Karpas-422 (cell line): ENCODE measurements around the gene BRSK1. TPM values are rescaled to one million over a fixed set of nuclear protein-coding genes. Genes with fewer than 3 reads are reported as not detected.

Experiments
- DNase-seq: peaks from one replicate; pipeline ENCODE4 v3.0.0-alpha.2; 2015
- H2AFZ ChIP-seq: fragments of 200-600 bp; sonication (generic); 2 replicates; pipeline ENCODE4 v1.6.1; 2014; ENCODE audit warnings: antibody characterized with exemption, low read length, mixed read lengths
- H3K27ac ChIP-seq: fragments of 200-600 bp; sonication (generic); 2 replicates; pipeline ENCODE4 v1.5.1; 2014; ENCODE audit warnings: mild to moderate bottlenecking, low read length, moderate library complexity
- H3K27me3 ChIP-seq: fragments of 200-600 bp; sonication (generic); 2 replicates; pipeline ENCODE4 v1.6.1; 2014; ENCODE audit warnings: low read length, mixed read lengths
- H3K36me3 ChIP-seq: fragments of 200-600 bp; sonication (generic); 2 replicates; pipeline ENCODE4 v1.6.1; 2014; ENCODE audit warnings: low read length, mixed read lengths; ENCODE audit not compliant: insufficient read depth
- H3K4me1 ChIP-seq: fragments of 200-600 bp; sonication (generic); 2 replicates; pipeline ENCODE4 v1.6.1; 2014; ENCODE audit warnings: mild to moderate bottlenecking, low read length, mixed read lengths
- H3K4me2 ChIP-seq: fragments of 200-600 bp; sonication (generic); 2 replicates; pipeline ENCODE4 v1.6.1; 2014; ENCODE audit warnings: low read length, low read depth, mild to moderate bottlenecking; ENCODE audit not compliant: poor library complexity, severe bottlenecking
- H3K4me3 ChIP-seq: fragments of 200-600 bp; sonication (generic); 2 replicates; pipeline ENCODE4 v1.5.1; 2014; ENCODE audit warnings: mild to moderate bottlenecking, antibody characterized with exemption, low read length, mixed read lengths
- H3K79me2 ChIP-seq: fragments of 200-600 bp; sonication (generic); 2 replicates; pipeline ENCODE4 v1.6.1; 2014; ENCODE audit warnings: mild to moderate bottlenecking, low read length, mixed read lengths
- H3K9ac ChIP-seq: fragments of 200-600 bp; sonication (generic); 2 replicates; pipeline ENCODE4 v1.6.0; 2014; ENCODE audit warnings: low read length
- H3K9me2 ChIP-seq: fragments of 200-600 bp; sonication (generic), shearing (Covaris generic); replicated peaks from 2 replicates; pipeline ENCODE4 v1.6.0; 2014; ENCODE audit warnings: mild to moderate bottlenecking, low read length, moderate library complexity; ENCODE audit not compliant: insufficient read depth
- H3K9me3 ChIP-seq: fragments of 300-700, 200-600 bp; sonication (generic); 2 replicates; pipeline ENCODE4 v1.6.1; 2014; ENCODE audit warnings: low read length, mixed read lengths
- H4K20me1 ChIP-seq: fragments of 200-600 bp; sonication (generic); 2 replicates; pipeline ENCODE4 v1.6.1; 2014; ENCODE audit warnings: mild to moderate bottlenecking, antibody characterized with exemption, low read length, low read depth; ENCODE audit not compliant: insufficient read depth
- total RNA-seq: library from RNA; depleted of rRNA; stranded (reverse); fragments of >200 nt; shearing (Covaris generic); gene quantifications from 2 replicates; pipeline ENCODE4 v1.2.3, GENCODE V29; 2014; ENCODE audit warnings: low replicate concordance

BRSK1 gene
- total RNA-seq, 1 experiment from 2014 or later = 15.5 TPM

GRCh38 chr19:55341595-55342531 is 58.1 kb downstream of the BRSK1 start:
- H4K20me1 ChIP-seq = 0 out of 2 replicates have a peak, but pooled peaks cover 13% of the 10 kb centered on the region
- H3K79me2 ChIP-seq = peaks cover 17% of the 10 kb centered on the region
- DNase-seq = no peak
- H3K27ac ChIP-seq = no peak overlapping the region
- no peaks in the 10 kb centered on the region for H3K27me3 ChIP-seq
- no peaks in the 10 kb centered on the region for H3K9me2 ChIP-seq
- peak overlapping the region; percentile 100 for H3K9ac ChIP-seq
- peaks cover 24% of the 10 kb centered on the region for H3K4me1 ChIP-seq
- H3K36me3 ChIP-seq = no peaks in the 10 kb centered on the region
- H2AFZ ChIP-seq = no peak overlapping the region
- H3K4me2 ChIP-seq = peak overlapping the region; percentile 100
- H3K9me3 ChIP-seq = no peaks in the 10 kb centered on the region
- H3K4me3 ChIP-seq = peak overlapping the region; percentile 100

DNA sequence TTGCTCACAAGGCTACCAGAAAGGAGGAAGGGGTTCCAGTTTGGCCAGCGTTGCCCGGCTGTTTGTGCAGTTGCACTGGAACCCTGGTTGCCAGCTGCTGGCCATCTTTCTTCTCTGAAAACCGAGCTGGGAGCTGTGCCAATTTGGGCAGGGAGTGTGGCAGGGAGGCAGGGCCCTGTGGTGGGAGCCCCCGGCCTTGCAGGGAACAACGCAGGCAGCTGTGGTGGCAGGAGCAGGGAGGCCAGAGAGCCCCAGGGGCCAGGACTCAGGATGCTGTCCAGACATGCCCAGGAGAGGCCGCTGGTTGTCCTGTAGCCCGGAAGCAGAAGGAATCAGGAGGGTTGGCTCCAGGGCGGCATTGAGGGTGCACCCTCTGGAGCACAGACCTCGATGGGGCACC is 60.6 kb downstream of the BRSK1 start:
- Histone ChIP-seq H3K9me2 (no peaks in the 10 kb centered on the region), H3K27me3 (no peaks in the 10 kb centered on the region), H3K36me3 (no peaks in the 10 kb centered on the region), H3K9me3 (no peaks in the 10 kb centered on the region), H3K9ac (no peak overlapping the region), H4K20me1 (0 out of 2 replicates have a peak, but pooled peaks cover 13% of the 10 kb centered on the region), H3K4me3 (no peak overlapping the region), H3K27ac (no peak overlapping the region), H2AFZ (no peak overlapping the region), H3K79me2 (peaks cover 17% of the 10 kb centered on the region), H3K4me1 (peaks cover 15% of the 10 kb centered on the region), H3K4me2 (no peak overlapping the region)
- no peak for DNase-seq

- H3K9ac ChIP-seq = no peak overlapping the region
- DNase-seq = no peak
- no peaks in the 10 kb centered on the region for H3K27me3 ChIP-seq
- H4K20me1 ChIP-seq = 0 out of 2 replicates have a peak, but pooled peaks cover 13% of the 10 kb centered on the region
- peaks cover 15% of the 10 kb centered on the region for H3K4me1 ChIP-seq
- no peaks in the 10 kb centered on the region for H3K9me2 ChIP-seq
- H2AFZ ChIP-seq = no peak overlapping the region
- H3K27ac ChIP-seq = no peak overlapping the region
- peaks cover 14% of the 10 kb centered on the region for H3K79me2 ChIP-seq
- H3K9me3 ChIP-seq = no peaks in the 10 kb centered on the region
- no peaks in the 10 kb centered on the region for H3K36me3 ChIP-seq
- no peak overlapping the region for H3K4me3 ChIP-seq
- H3K4me2 ChIP-seq = no peak overlapping the region
These were observed 61.5 kb downstream of the BRSK1 start for GRCh38 chr19:55345101-55345817.

DNA sequence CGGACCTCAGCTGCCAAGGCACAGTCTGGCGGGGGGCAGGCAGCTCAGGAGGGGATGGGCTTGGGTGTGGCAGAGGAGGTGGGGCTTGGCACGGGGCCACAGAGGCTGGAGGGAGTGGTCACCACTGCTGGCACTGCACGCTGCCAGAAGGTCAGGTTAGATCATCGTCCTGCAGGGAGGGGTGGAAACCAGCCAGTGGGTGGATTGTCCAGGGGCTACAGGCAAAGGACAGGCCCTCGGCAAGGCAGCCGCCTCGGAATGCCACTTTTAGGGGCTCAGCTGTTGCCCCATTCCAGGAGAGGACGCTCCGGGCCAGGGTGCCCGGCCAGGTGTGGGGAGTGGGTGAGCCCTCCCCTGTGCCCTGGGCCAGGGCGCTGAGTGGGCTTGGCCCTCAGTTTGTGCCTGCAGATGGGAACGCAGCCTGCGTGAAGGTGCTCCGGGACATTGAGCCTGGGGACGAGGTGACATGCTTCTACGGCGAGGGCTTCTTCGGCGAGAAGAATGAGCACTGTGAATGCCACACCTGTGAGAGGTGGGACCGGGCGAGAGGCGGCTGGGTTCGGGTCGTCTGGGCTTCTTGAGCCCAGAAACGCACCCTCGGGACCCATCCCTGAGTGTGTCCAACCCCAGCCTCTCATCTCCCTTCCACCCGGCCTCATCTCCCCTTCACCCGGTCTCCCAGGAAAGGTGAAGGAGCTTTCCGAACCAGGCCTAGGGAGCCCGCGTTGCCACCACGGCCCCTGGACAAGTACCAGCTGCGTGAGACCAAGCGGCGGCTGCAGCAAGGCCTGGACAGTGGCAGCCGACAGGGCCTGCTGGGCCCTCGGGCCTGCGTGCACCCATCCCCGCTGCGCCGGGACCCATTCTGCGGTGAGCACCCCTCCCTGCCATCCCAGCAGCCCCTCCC is 62.3 kb downstream of the BRSK1 start:
- no peak overlapping the region for H3K9ac ChIP-seq
- H3K36me3 ChIP-seq = no peaks in the 10 kb centered on the region
- peaks cover 13% of the 10 kb centered on the region; the same call in 1 of the 2 replicates for H4K20me1 ChIP-seq
- H3K4me3 ChIP-seq = no peak overlapping the region
- H3K79me2 ChIP-seq = peaks cover 8% of the 10 kb centered on the region; the same call in 1 of the 2 replicates
- no peaks in the 10 kb centered on the region for H3K9me3 ChIP-seq
- H3K4me2 ChIP-seq = no peak overlapping the region
- H3K27ac ChIP-seq = no peak overlapping the region
- no peak for DNase-seq
- no peaks in the 10 kb centered on the region for H3K9me2 ChIP-seq
- H3K27me3 ChIP-seq = no peaks in the 10 kb centered on the region
- H2AFZ ChIP-seq = no peak overlapping the region
- H3K4me1 ChIP-seq = peaks cover 9% of the 10 kb centered on the region

DNA sequence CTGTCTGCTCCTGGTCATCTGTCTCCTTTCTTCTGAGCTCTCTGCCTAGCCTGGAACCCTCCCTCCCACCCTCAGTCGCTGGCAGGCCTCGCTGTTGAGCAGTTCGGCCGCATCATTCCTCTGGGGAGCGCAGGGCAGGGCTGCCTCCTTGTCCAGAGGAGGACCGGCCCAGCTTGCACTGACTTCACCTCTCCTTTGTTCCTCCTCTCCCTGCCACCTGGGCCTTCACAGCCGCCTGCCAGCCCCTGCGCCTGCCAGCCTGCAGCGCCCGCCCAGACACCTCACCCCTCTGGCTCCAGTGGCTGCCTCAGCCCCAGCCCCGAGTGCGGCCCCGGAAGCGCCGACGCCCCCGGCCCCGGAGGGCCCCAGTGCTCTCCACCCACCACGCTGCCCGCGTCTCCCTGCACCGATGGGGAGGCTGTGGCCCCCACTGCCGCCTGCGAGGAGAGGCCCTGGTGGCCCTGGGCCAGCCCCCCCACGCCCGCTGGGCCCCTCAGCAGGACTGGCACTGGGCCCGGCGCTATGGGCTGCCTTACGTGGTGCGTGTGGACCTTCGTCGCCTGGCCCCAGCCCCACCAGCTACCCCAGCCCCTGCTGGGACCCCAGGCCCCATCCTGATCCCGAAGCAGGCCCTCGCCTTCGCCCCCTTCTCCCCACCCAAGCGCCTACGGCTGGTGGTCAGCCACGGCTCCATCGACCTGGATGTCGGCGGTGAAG is 63.1 kb downstream of the BRSK1 start:
- no peak overlapping the region for H3K9ac ChIP-seq
- H2AFZ ChIP-seq = no peak overlapping the region
- H3K9me3 ChIP-seq = no peaks in the 10 kb centered on the region
- peaks cover 1% of the 10 kb centered on the region for H3K4me1 ChIP-seq
- H3K79me2 ChIP-seq = peaks cover 2% of the 10 kb centered on the region; the same call in 1 of the 2 replicates
- no peak overlapping the region for H3K27ac ChIP-seq
- H3K27me3 ChIP-seq = no peaks in the 10 kb centered on the region
- H3K4me3 ChIP-seq = no peak overlapping the region
- no peaks in the 10 kb centered on the region for H3K36me3 ChIP-seq
- no peak for DNase-seq
- peaks cover 7% of the 10 kb centered on the region; the same call in 1 of the 2 replicates for H4K20me1 ChIP-seq
- no peak overlapping the region for H3K4me2 ChIP-seq
- H3K9me2 ChIP-seq = no peaks in the 10 kb centered on the region

GRCh38 chr19:55347442-55348009 is 63.7 kb downstream of the BRSK1 start:
- Histone ChIP-seq H3K27ac (no peak overlapping the region), H4K20me1 (peaks cover under 1% of the 10 kb centered on the region; the same call in 1 of the 2 replicates), H3K9me2 (no peaks in the 10 kb centered on the region), H3K4me1 (no peaks in the 10 kb centered on the region), H3K9me3 (no peaks in the 10 kb centered on the region), H3K4me2 (no peak overlapping the region), H3K79me2 (no peaks in the 10 kb centered on the region), H3K36me3 (no peaks in the 10 kb centered on the region), H3K27me3 (no peaks in the 10 kb centered on the region), H2AFZ (no peak overlapping the region), H3K9ac (no peak overlapping the region), H3K4me3 (no peak overlapping the region)
- no peak for DNase-seq

GRCh38 chr19:55348317-55349034 is 64.7 kb downstream of the BRSK1 start:
- no peak overlapping the region for H2AFZ ChIP-seq
- no peaks in the 10 kb centered on the region for H3K4me1 ChIP-seq
- no peak overlapping the region for H3K4me3 ChIP-seq
- DNase-seq = no peak
- H3K4me2 ChIP-seq = no peak overlapping the region
- no peaks in the 10 kb centered on the region for H3K27me3 ChIP-seq
- no peaks in the 10 kb centered on the region for H3K79me2 ChIP-seq
- no peak overlapping the region for H3K27ac ChIP-seq
- no peak overlapping the region for H3K9ac ChIP-seq
- H4K20me1 ChIP-seq = no peaks in the 10 kb centered on the region; the same call in 1 of the 2 replicates
- H3K9me2 ChIP-seq = no peaks in the 10 kb centered on the region
- no peaks in the 10 kb centered on the region for H3K36me3 ChIP-seq
- H3K9me3 ChIP-seq = no peaks in the 10 kb centered on the region
